ENCODE data around the gene LRRC8B. TPM values are rescaled to one million over a fixed set of nuclear protein-coding genes. Genes with fewer than 3 reads are reported as not detected.

The LRRC8B gene
- total RNA-seq, 1 donor: 1.4 TPM

DNA sequence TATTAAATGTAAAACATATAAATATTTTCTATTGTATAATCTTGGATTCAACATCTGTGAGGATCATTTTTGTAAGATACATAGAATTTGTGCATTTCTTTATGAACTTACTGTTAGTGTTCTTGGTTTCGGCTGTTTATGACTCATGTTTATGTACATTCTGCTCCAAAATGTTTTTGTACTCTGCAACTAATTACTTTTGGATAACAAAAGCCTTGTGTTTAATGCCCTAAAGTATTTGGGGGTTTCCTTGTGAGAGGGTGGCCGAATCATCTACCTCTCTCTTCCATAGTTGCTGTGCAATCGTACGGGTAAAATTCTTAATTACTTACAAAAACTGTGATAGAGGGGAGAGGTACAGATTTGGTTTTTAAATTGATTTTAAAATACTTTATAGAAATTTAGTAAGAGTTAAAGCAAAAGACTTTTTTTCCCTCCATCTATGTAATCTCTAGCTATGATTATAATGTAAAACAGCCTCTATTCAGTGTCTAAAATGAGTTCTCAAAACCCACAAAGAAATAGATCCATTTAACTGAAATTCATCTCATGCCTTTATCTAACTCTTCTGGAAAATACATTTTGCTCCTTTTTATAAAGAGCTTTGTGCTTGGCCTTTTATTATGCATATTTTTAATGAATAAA lies 69.6 kb downstream of the LRRC8B start:
- no peak for TF ChIP-seq CTCF (IDR thresholded peaks at IDR 0.05; ENCODE audit: extremely low read depth, low read depth, low read length)
- Histone ChIP-seq H3K27ac (ENCODE audit: low read depth, low read length) (no peak overlapping the region), H3K36me3 (ENCODE audit: insufficient read depth, low read length) (no peaks in the 10 kb centered on the region), H3K4me3 (ENCODE audit: insufficient read depth, low read length) (no peak overlapping the region), H4K20me1 (ENCODE audit: insufficient read depth, low read length) (no peaks in the 10 kb centered on the region), H3K4me1 (ENCODE audit: insufficient read depth, low read length) (peaks cover 11% of the 10 kb centered on the region), H3K79me2 (ENCODE audit: insufficient read depth, low read length) (no peaks in the 10 kb centered on the region), H3K4me2 (ENCODE audit: insufficient read depth, low read length) (no peak overlapping the region), H3K9me3 (ENCODE audit: low read depth, low read length) (no peaks in the 10 kb centered on the region), H2AFZ (ENCODE audit: low read length) (no peak overlapping the region), H3K27me3 (ENCODE audit: insufficient read depth, low read length) (no peaks in the 10 kb centered on the region)
- no peak for DNase-seq (ENCODE audit: insufficient read length, low spot score, missing footprints)

DNA sequence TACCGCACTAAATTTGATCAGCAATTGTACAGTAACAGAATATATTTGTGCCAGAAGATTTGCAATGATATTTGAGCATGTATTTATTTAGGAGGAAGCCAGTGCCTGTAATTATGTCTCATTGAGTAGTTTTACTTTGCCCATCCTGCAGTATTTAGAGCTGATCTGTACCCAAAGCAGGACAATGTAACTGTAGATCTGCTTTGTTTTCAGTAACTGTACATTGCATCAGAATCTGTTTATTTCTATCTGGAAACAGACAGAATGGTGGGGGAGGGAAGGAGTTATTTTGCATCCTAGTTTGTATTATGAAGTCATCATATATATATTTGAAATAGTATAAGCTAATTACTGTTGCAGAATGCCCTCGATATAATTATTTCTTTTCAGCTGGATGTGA lies 72.1 kb downstream of the LRRC8B start:
- no peak overlapping the region for H3K4me2 ChIP-seq (ENCODE audit: insufficient read depth, low read length)
- no peaks in the 10 kb centered on the region for H3K79me2 ChIP-seq (ENCODE audit: insufficient read depth, low read length)
- no peak overlapping the region for H3K27ac ChIP-seq (ENCODE audit: low read depth, low read length)
- DNase-seq (ENCODE audit: insufficient read length, low spot score, missing footprints): no peak
- H3K4me3 ChIP-seq (ENCODE audit: insufficient read depth, low read length): no peak overlapping the region
- no peaks in the 10 kb centered on the region for H3K36me3 ChIP-seq (ENCODE audit: insufficient read depth, low read length)
- H3K27me3 ChIP-seq (ENCODE audit: insufficient read depth, low read length): no peaks in the 10 kb centered on the region
- H3K9me3 ChIP-seq (ENCODE audit: low read depth, low read length): no peaks in the 10 kb centered on the region
- H4K20me1 ChIP-seq (ENCODE audit: insufficient read depth, low read length): no peaks in the 10 kb centered on the region
- TF ChIP-seq CTCF (IDR thresholded peaks at IDR 0.05; ENCODE audit: extremely low read depth, low read depth, low read length): no peak
- no peak overlapping the region for H2AFZ ChIP-seq (ENCODE audit: low read length)
- H3K4me1 ChIP-seq (ENCODE audit: insufficient read depth, low read length): no peaks in the 10 kb centered on the region

- H3K4me2 ChIP-seq (ENCODE audit: insufficient read depth, low read length): no peak overlapping the region
- H2AFZ ChIP-seq (ENCODE audit: low read length): peak overlapping the region; percentile 25
- H3K79me2 ChIP-seq (ENCODE audit: insufficient read depth, low read length): no peaks in the 10 kb centered on the region
- H3K4me3 ChIP-seq (ENCODE audit: insufficient read depth, low read length): no peak overlapping the region
- no peaks in the 10 kb centered on the region for H3K36me3 ChIP-seq (ENCODE audit: insufficient read depth, low read length)
- H3K27me3 ChIP-seq (ENCODE audit: insufficient read depth, low read length): no peaks in the 10 kb centered on the region
- peaks cover 6% of the 10 kb centered on the region for H3K4me1 ChIP-seq (ENCODE audit: insufficient read depth, low read length)
- no peak for DNase-seq (ENCODE audit: insufficient read length, low spot score, missing footprints)
- H3K27ac ChIP-seq (ENCODE audit: low read depth, low read length): no peak overlapping the region
- H3K9me3 ChIP-seq (ENCODE audit: low read depth, low read length): no peaks in the 10 kb centered on the region
- peak; percentile 68 for TF ChIP-seq CTCF (IDR thresholded peaks at IDR 0.05; ENCODE audit: extremely low read depth, low read depth, low read length)
- no peaks in the 10 kb centered on the region for H4K20me1 ChIP-seq (ENCODE audit: insufficient read depth, low read length)
Observed at GRCh38 chr1:89598450-89599331, 74.1 kb downstream of the LRRC8B start.

DNA sequence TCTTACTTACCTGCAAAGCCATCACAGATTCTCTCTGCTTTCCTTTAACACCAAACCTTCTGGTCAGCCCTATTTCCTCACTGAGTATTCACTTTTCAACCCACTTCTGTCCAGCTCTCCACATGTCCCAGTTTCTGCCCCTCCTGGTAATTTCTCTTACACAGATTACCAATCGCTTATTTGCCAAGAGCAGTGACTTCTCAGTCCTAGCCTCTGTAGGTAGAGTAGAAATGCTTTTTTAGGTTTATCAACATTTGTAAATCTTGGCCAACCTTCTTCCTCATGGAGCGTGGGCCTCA lies 74.7 kb downstream of the LRRC8B start:
- H3K36me3 ChIP-seq (ENCODE audit: insufficient read depth, low read length): no peaks in the 10 kb centered on the region
- DNase-seq (ENCODE audit: insufficient read length, low spot score, missing footprints): no peak
- no peak overlapping the region for H2AFZ ChIP-seq (ENCODE audit: low read length)
- H3K4me1 ChIP-seq (ENCODE audit: insufficient read depth, low read length): peaks cover 12% of the 10 kb centered on the region
- H3K4me3 ChIP-seq (ENCODE audit: insufficient read depth, low read length): no peak overlapping the region
- no peaks in the 10 kb centered on the region for H3K27me3 ChIP-seq (ENCODE audit: insufficient read depth, low read length)
- no peaks in the 10 kb centered on the region for H3K79me2 ChIP-seq (ENCODE audit: insufficient read depth, low read length)
- peak; percentile 17 for TF ChIP-seq CTCF (IDR thresholded peaks at IDR 0.05; ENCODE audit: extremely low read depth, low read depth, low read length)
- no peak overlapping the region for H3K27ac ChIP-seq (ENCODE audit: low read depth, low read length)
- H3K9me3 ChIP-seq (ENCODE audit: low read depth, low read length): no peaks in the 10 kb centered on the region
- H4K20me1 ChIP-seq (ENCODE audit: insufficient read depth, low read length): peaks cover 5% of the 10 kb centered on the region
- no peak overlapping the region for H3K4me2 ChIP-seq (ENCODE audit: insufficient read depth, low read length)
